HG03571 (cell line): Measurements from ENCODE around the gene SOX6.
"Not testable (repeated sequence)": the region's sequence is repeated elsewhere in the genome, so short reads cannot be mapped to it uniquely, and the experiment has no call there.

Experiments used
- ATAC-seq: cut with Tn5 transposase; IDR thresholded peaks from one replicate; pipeline ENCODE4 v1.9.1; 2021; ENCODE audit not compliant: unreplicated experiment

SOX6 gene

GRCh38 chr11:16155448-16155847 lies 200.9 kb downstream of the SOX6 start:
- ATAC-seq = no peak

DNA sequence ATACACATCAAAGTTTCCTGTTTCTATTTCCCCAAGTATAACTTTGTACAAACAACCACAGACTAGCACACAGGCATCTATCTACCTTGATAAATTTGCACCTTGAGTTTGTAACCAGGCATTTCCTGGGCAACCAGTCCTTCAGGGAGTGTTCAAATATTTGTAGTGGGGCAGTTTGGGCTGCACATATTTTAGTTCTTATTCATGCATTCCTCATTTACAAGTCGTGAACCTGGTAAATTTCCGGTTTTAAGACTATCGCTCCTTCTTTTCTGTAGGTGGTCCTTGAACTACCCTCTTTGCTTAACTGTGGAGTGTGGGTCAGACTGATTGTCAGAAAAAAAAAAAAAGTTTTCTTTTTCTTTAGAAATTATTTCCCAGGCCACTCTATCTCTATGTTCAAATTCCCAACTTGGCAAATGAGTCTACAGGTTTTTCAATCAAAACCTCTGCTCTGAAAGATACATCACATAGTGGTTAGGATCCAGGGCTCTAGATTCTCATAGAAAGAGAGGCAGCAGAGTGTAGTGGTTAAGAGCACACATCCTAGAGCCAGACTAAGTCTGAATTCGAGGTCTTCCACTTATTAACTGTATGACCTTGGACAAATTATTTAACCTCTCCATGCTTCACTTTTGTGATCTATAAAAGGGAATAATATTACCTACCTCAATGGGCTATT lies 201.5 kb downstream of the SOX6 start:
- no peak for ATAC-seq

DNA sequence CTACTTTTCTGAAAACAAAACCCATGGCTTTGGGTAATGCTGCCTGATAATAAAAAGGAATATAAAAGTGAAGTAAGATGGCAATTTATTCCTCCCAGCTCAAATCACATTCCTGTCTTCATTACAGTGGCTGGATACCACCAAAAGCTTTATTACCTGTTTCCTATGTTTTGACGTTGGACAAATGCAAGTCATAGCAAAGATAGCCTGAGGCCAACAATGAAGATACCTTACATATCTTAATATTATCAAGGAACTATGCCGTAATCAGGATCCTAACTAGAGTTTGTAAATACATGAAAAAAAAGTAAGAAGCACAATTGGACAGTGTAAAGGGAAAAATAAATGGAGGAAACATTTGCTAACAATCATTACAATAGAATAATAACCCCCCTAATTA lies 202.4 kb downstream of the SOX6 start:
- no peak for ATAC-seq

DNA sequence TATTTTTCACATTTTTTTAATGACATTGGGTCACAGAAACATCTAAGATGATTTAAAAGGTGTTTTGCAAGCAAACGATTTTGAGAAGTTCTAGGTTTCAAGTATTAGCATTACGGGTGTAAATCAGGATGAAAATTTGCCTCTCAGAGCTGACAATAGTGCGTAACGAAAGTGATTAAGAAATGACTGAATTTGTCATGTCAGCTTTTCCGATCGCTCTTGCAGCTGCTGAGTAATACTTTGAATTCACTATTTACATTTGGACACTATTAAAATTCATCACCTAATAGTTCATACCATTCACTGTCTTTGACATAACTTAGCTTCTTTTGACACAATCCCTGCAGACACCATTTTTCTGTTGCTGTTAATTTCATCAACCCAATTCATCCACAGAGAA lies 205.2 kb downstream of the SOX6 start:
- ATAC-seq = no peak

DNA sequence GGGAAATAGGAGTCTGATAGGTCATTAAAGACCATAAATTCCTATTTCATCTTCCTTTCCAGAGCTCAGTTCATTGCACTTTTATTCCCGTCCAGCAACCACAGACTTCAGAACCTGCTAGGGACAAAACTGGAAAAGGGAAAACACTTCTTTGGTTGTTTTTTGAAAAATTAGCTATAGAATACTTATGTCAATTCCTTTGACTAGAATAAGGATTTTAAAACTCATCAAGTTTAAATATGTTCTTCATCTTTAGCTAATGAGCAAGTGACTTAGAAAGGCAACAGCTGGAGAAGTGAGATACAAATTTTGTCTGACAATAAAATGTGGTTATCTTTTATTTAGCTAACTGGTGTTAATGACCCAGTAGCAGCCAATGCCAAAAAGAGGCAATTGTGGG lies 206.9 kb downstream of the SOX6 start:
- ATAC-seq = no peak

GRCh38 chr11:16148301-16148931 lies 207.9 kb downstream of the SOX6 start:
- no peak for ATAC-seq

GRCh38 chr11:16146980-16147379 lies 209.4 kb downstream of the SOX6 start:
- ATAC-seq = not testable (repeated sequence)

DNA sequence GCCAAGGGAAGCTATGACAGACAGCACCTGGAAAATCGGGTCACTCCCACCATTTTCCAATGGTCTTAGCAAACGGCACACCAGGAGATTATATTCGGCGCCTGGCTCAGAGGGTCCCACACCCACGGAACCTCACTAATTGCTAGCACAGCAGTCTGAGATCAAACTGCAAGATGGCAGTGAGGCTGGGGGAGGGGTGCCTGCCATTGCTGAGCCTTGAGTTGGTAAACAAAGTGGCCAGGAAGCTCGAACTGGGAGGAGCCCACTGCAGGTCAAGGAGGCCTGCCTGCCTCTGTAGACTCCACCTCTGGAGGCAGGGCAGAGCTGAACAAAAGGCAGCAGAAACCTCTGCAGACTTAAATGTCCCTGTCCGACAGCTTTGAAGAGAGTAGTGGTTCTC lies 214.7 kb downstream of the SOX6 start:
- not testable (repeated sequence) for ATAC-seq

- ATAC-seq = not testable (repeated sequence)
These were observed 215.2 kb downstream of the SOX6 start for GRCh38 chr11:16141162-16141561.

DNA sequence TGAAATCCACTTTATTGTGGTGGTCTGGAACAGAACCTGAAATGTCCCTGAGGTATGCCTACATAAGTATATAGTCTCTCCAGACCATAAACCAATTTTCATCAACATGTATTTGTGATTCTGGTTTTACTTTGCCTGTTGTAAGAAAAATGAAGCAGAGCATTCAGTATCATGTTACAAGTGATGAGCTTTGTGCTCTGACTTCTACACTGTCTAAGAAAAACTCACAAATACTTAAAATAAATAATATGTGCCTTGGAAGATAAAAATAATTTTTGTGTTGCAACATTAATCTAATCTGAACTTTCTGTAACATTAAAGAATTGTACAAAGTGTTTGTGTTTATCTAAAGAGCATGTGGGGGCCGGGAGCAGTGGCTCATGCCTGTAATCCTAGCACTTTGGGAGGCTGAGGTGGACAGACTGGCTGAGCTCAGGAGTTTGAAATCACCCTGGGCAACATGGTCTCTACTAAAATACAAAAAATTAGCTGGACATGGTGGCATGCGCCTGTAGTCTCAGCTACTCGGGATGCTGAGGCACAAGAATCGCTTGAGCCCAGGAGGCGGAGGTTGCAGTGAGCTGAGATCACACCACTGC lies 219.5 kb downstream of the SOX6 start:
- no peak for ATAC-seq

GRCh38 chr11:16133867-16134266 lies 222.5 kb downstream of the SOX6 start:
- ATAC-seq = no peak

- ATAC-seq = no peak
These were observed 228.6 kb downstream of the SOX6 start for GRCh38 chr11:16127732-16128131.

GRCh38 chr11:16126362-16126761 lies 230.0 kb downstream of the SOX6 start:
- ATAC-seq = no peak

DNA sequence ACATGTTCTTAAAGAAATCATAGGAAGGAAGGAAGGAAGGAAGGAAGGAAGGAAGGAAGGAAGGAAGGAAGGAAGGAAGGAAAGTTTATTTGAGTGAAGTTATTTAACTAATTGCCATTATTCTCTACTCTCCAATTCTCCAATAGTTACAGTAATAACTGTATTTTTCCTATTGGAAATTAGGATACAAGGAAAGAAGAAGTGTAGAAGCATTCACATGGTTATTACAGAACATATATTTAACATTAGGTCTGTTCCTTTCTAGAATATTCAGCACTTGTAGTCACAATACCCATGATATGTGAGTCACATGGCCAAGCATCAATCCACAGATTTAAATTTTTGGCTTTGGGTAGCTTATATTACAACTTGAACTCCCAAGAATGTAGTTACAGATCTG lies 230.6 kb downstream of the SOX6 start:
- no peak for ATAC-seq

- ATAC-seq = no peak
These were observed 232.0 kb downstream of the SOX6 start for GRCh38 chr11:16124390-16124789.

GRCh38 chr11:16121853-16122252 lies 234.5 kb downstream of the SOX6 start:
- ATAC-seq = no peak

DNA sequence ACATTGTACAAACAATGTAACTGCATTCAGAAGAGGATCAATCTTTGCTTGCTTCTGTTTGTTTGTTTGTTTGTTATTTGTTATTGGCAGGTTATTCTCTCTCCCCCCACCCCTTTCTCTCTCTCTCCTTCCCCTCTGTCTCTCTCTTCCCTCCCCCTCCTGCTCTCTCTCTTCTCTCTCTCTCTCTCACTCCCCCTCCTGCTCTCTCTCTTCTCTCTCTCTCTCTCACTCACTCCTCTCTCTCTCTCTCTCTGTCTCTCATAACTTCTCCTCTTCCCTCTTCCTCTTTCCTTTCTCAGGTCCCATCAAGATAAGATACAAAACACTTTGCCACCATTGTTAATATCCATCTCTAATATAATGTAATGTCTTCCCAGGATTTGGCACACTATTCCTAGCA lies 236.3 kb downstream of the SOX6 start:
- ATAC-seq = no peak

GRCh38 chr11:16117989-16118756 lies 238.2 kb downstream of the SOX6 start:
- ATAC-seq = no peak

DNA sequence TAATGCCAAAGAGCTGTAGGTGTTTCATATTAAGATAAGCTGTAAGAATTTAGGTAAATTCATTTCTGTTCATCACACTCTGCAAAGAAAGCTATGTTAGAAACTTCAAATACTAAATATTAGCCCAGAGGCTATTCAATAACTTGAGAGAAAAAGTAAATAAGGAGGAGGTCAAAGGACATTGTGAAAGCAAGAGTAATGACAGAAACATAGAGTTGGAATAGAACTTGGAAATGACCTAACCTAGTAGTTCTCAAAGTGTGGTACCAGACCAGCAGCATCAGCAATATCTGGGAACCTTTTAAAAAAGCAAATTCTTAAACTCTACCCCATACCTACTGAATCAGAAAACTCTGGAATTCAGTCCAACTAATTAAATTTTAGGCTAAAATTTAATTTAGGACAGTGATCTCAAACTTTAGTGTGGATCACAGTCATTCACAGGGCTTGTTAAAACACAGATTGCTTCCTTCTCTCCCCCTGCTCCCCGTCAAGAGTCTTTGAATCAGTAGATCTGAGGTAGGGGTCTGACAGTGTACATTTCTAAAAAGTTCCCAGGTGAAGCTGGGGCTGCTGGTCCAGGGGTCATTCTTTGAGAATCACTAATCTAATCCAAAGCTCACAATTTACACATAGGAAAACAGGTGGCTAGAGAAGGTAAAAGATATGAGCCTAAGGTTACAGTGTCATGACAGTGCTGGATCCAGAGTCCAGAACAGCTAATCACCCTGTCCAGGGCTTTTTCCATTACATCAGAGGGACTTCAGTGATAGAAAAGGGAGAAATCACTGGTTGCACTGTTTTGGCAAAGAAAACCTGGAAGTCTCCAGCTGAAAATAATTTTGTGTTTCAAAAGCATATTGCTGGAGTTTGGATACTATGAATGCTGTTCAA lies 241.1 kb downstream of the SOX6 start:
- no peak for ATAC-seq

DNA sequence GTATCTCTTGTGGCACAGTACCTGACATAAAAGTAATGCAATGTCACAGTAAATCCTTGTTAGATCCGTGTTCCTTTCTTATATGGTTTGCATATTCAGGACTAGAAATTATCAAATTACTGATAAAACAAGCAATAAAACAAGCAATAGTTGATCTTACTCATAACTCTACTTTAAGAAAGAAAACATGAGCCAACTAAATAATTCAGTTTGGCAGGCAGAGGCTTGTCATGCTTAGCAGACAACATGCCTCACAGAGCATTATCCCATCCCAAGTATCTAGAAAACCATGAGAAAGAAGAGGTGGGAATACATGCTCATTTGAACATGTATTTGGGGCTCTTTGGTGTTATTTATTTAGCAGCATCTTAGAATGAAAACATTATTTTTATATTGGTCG lies 241.9 kb downstream of the SOX6 start:
- ATAC-seq = no peak

DNA sequence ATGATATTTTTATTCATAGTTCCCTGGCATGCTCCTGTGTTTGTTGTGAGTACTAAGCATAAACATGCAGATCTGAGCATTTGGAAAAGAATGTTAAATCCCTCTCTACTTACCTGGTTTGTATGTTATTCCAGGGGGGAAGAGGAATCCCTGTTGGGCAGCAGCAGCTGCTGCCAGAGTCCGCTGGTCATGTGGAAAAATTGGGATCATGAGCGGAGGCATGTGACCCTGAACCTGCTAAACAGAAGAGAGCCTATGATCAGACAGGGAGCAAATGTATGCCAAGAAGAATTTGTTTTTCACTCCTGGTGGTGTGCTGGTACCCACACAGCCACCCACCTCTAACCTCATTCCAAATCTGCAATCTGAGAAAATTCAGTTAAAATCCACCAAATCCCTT lies 244.7 kb downstream of the SOX6 start:
- no peak for ATAC-seq
